CD4-positive, alpha-beta T cell treated with Interleukin-12 subunit alpha and Interleukin-12 subunit beta, for 1 hour (primary cell): ENCODE results near the gene MEN1.

ENCODE experiments used
- DNase-seq: peaks from one replicate; pipeline ENCODE4 v3.0.0-alpha.2; 2020

Gene MEN1

GRCh38 chr11:64800303-64801157 lies 9.8 kb downstream of the MEN1 start:
- no peak for DNase-seq

GRCh38 chr11:64799623-64800302 lies 10.6 kb downstream of the MEN1 start:
- DNase-seq, result no peak

GRCh38 chr11:64799256-64799622 lies 11.1 kb downstream of the MEN1 start:
- DNase-seq, result no peak

- DNase-seq, result no peak
Observed at GRCh38 chr11:64796757-64797541, 13.4 kb downstream of the MEN1 start.

- no peak for DNase-seq
Observed at GRCh38 chr11:64796047-64796756, 14.1 kb downstream of the MEN1 start.

GRCh38 chr11:64794526-64794925 lies 15.8 kb downstream of the MEN1 start:
- no peak for DNase-seq

GRCh38 chr11:64793271-64794160 lies 16.8 kb downstream of the MEN1 start:
- no peak for DNase-seq

- no peak for DNase-seq
Observed at GRCh38 chr11:64792482-64792881, 17.9 kb downstream of the MEN1 start.

GRCh38 chr11:64791781-64792291 lies 18.5 kb downstream of the MEN1 start:
- no peak for DNase-seq

- no peak for DNase-seq
Observed at GRCh38 chr11:64790205-64791095, 19.9 kb downstream of the MEN1 start.

GRCh38 chr11:64789331-64790204 lies 20.8 kb downstream of the MEN1 start:
- DNase-seq, result no peak

- no peak for DNase-seq
Observed at GRCh38 chr11:64788321-64789215, 21.8 kb downstream of the MEN1 start.

GRCh38 chr11:64787526-64788320 lies 22.6 kb downstream of the MEN1 start:
- DNase-seq, result peak; percentile 74

GRCh38 chr11:64786308-64786707 lies 24.0 kb downstream of the MEN1 start:
- DNase-seq, result no peak

GRCh38 chr11:64784813-64785581 lies 25.4 kb downstream of the MEN1 start:
- DNase-seq, result no peak

GRCh38 chr11:64778473-64779298 lies 31.7 kb downstream of the MEN1 start, which contains the start of gene SF1:
SF1 (minus strand) TSS chr11:64778542; CDS start chr11:64778392, 150 bp downstream.
- DNase-seq, result peak; percentile 100
